ENCODE measurements around the gene PITRM1.

Gene PITRM1

GRCh38 chr10:3123571-3124411, 48.8 kb downstream of the PITRM1 start:
- Mint-ChIP-seq H3K9me3 (no peaks in the 10 kb centered on the region), H3K27me3 (ENCODE audit: low read depth) (peaks cover 5% of the 10 kb centered on the region), H3K4me3 (no peak overlapping the region), H3K4me1 (peaks cover 6% of the 10 kb centered on the region), H3K27ac (no peak overlapping the region), H3K36me3 (ENCODE audit: low read depth) (peaks cover 9% of the 10 kb centered on the region)
- TF ChIP-seq CTCF (IDR thresholded peaks at IDR 0.05; ENCODE audit: unreplicated experiment in 3 of 3): no peak

GRCh38 chr10:3122486-3123205, 49.9 kb downstream of the PITRM1 start:
- Mint-ChIP-seq H3K27me3 (ENCODE audit: low read depth) (peaks cover 3% of the 10 kb centered on the region), H3K9me3 (no peaks in the 10 kb centered on the region), H3K36me3 (ENCODE audit: low read depth) (peaks cover 10% of the 10 kb centered on the region), H3K27ac (no peak overlapping the region), H3K4me3 (no peak overlapping the region), H3K4me1 (peaks cover 6% of the 10 kb centered on the region)
- no peak for TF ChIP-seq CTCF (IDR thresholded peaks at IDR 0.05; ENCODE audit: unreplicated experiment in 3 of 3)

- Mint-ChIP-seq H3K4me1 (peaks cover 4% of the 10 kb centered on the region), H3K9me3 (no peaks in the 10 kb centered on the region), H3K36me3 (ENCODE audit: low read depth) (peaks cover 10% of the 10 kb centered on the region), H3K4me3 (no peak overlapping the region), H3K27ac (no peak overlapping the region), H3K27me3 (ENCODE audit: low read depth) (peaks cover 3% of the 10 kb centered on the region)
- no peak for TF ChIP-seq CTCF (IDR thresholded peaks at IDR 0.05; ENCODE audit: unreplicated experiment in 3 of 3)
Measured at GRCh38 chr10:3122034-3122433, 50.5 kb downstream of the PITRM1 start.

- no peak overlapping the region for H3K4me3 Mint-ChIP-seq
- no peaks in the 10 kb centered on the region for H3K9me3 Mint-ChIP-seq
- H3K27me3 Mint-ChIP-seq (ENCODE audit: low read depth): peaks cover 3% of the 10 kb centered on the region
- no peak overlapping the region for H3K27ac Mint-ChIP-seq
- H3K36me3 Mint-ChIP-seq (ENCODE audit: low read depth): peaks cover 15% of the 10 kb centered on the region
- H3K4me1 Mint-ChIP-seq: no peaks in the 10 kb centered on the region
- TF ChIP-seq CTCF (IDR thresholded peaks at IDR 0.05; ENCODE audit: unreplicated experiment in 3 of 3): peak; percentile 19 to 42 (median 34)
Measured at GRCh38 chr10:3119796-3120459, 52.7 kb downstream of the PITRM1 start.

- peaks cover 15% of the 10 kb centered on the region for H3K36me3 Mint-ChIP-seq (ENCODE audit: low read depth)
- no peak overlapping the region for H3K27ac Mint-ChIP-seq
- no peak overlapping the region for H3K4me3 Mint-ChIP-seq
- H3K27me3 Mint-ChIP-seq (ENCODE audit: low read depth): peaks cover 3% of the 10 kb centered on the region
- TF ChIP-seq CTCF (IDR thresholded peaks at IDR 0.05; ENCODE audit: unreplicated experiment in 3 of 3): no peak
- H3K4me1 Mint-ChIP-seq: no peaks in the 10 kb centered on the region
- no peaks in the 10 kb centered on the region for H3K9me3 Mint-ChIP-seq
Measured at GRCh38 chr10:3118641-3119091, 53.9 kb downstream of the PITRM1 start.
